HCT116 (cell line): ENCODE data around the gene AFAP1L2. TPM values are rescaled to one million over a fixed set of nuclear protein-coding genes. Genes with fewer than 3 reads are reported as not detected.

Experiments used
- ATAC-seq: fragments of 200-7000 bp; cut with Tn5 transposase; 2 replicates; pipeline ENCODE4 v1.9.1; 2020; ENCODE audit warnings: mild to moderate bottlenecking, moderate library complexity
- BruUV-seq: library from RNA; stranded (reverse); fragments of 400-500 nt; replicated peaks from 2 replicates; lab custom pipeline; 2021; lab: Mats Ljungman, UMichigan
- CTCF ChIA-PET: fragments of 300-600 bp; sonication (Branson Sonifier 250); formaldehyde crosslinking; loops from one replicate; lab custom pipeline; 2021; ENCODE audit warnings: antibody characterized with exemption; lab: Charles Lee
- POLR2A ChIA-PET: fragments of 300-600, 350-600 bp; sonication (Branson Sonifier 250); formaldehyde crosslinking; loops from one replicate; lab custom pipeline; 2021; ENCODE audit warnings: antibody characterized with exemption; lab: Charles Lee
- RAD21 ChIA-PET, 2 experiments: fragments of 300-600 bp; sonication (Branson Sonifier 250); formaldehyde crosslinking; loops; one replicate each; lab custom pipeline; 2023; ENCODE audit warnings: low total read pairs in 2 of 2; ENCODE audit not compliant: uncharacterized antibody in 2 of 2, unreplicated experiment in 2 of 2, low non-redundant PET in 1 of 2; lab: Charles Lee
- DNase-seq: peaks from one replicate; pipeline ENCODE4 v3.0.0-alpha.2; 2010; ENCODE audit warnings: low read depth, low spot score
- H2AFZ ChIP-seq: fragments of 200-600 bp; shearing (Covaris generic), sonication (generic); 2 replicates; pipeline ENCODE4 v1.6.1; 2017; ENCODE audit warnings: low read depth, mixed run types, mixed read lengths, antibody characterized with exemption, low read length; ENCODE audit not compliant: poor library complexity, severe bottlenecking
- H3K27ac ChIP-seq: 2 replicates; pipeline ENCODE4 v1.5.1; 2012; ENCODE audit warnings: low read depth, low read length
- H3K27me3 ChIP-seq: fragments of 200-600 bp; sonication (generic); 2 replicates; pipeline ENCODE4 v1.6.1; 2016; ENCODE audit warnings: mixed run types, low read length, mixed read lengths; ENCODE audit not compliant: insufficient read depth
- H3K36me3 ChIP-seq, 2 experiments: fragments of 200-500 bp in 1 of 2; fragments of 200-600 bp in 1 of 2; sonication (Bioruptor generic) in 1 of 2; sonication (generic) in 1 of 2; 2 replicates each; pipeline versions ENCODE4 v1.5.1 to v1.6.1; 2014 to 2016; ENCODE audit warnings: low read length in 2 of 2, inconsistent platforms in 1 of 2, mixed read lengths in 1 of 2, mixed run types in 1 of 2; ENCODE audit not compliant: insufficient read depth in 2 of 2, control insufficient read depth in 1 of 2
- H3K4me1 ChIP-seq, 2 experiments: fragments of 200-600 bp in 1 of 2; sonication (generic) in 1 of 2; 2 replicates each; pipeline versions ENCODE4 v1.5.1 to v1.6.1; 2012 to 2017; ENCODE audit warnings: low read length in 2 of 2, inconsistent platforms in 1 of 2, mild to moderate bottlenecking in 1 of 2, mixed read lengths in 1 of 2, mixed run types in 1 of 2, moderate library complexity in 1 of 2; ENCODE audit not compliant: insufficient read depth in 2 of 2, control insufficient read depth in 1 of 2
- H3K4me2 ChIP-seq: fragments of 200-600 bp; sonication (generic); 2 replicates; pipeline ENCODE4 v1.6.1; 2017; ENCODE audit warnings: mixed run types, low read length, mixed read lengths
- H3K4me3 ChIP-seq, 2 experiments: fragments of 200-600 bp in 1 of 2; sonication (generic) in 1 of 2; replicated peaks in 1 of 2; 2 replicates each; pipeline ENCODE4 v1.5.1; 2011 to 2016; ENCODE audit warnings: low read length in 2 of 2, control low read depth in 1 of 2, low read depth in 1 of 2, mild to moderate bottlenecking in 1 of 2, mixed read lengths in 1 of 2, mixed run types in 1 of 2
- H3K79me2 ChIP-seq: fragments of 200-600 bp; sonication (generic); 2 replicates; pipeline ENCODE4 v1.6.1; 2017; ENCODE audit warnings: mild to moderate bottlenecking, mixed run types, low read length, moderate library complexity, mixed read lengths; ENCODE audit not compliant: insufficient read depth
- H3K9ac ChIP-seq: fragments of 200-600 bp; sonication (generic); 2 replicates; pipeline ENCODE4 v1.6.1; 2016; ENCODE audit warnings: low read length, mixed read lengths
- H3K9me2 ChIP-seq: fragments of 200-600 bp; sonication (generic), shearing (Covaris generic); 2 replicates; pipeline ENCODE4 v1.6.1; 2017; ENCODE audit warnings: mixed run types, mild to moderate bottlenecking, moderate library complexity; ENCODE audit not compliant: insufficient read depth
- H3K9me3 ChIP-seq, 2 experiments: fragments of 200-500 bp in 1 of 2; fragments of 200-600 bp in 1 of 2; sonication (Bioruptor generic) in 1 of 2; sonication (generic) in 1 of 2; 2 replicates each; pipeline ENCODE4 v1.6.1; 2014 to 2017; ENCODE audit warnings: low read length in 2 of 2, mixed read lengths in 2 of 2, inconsistent platforms in 1 of 2, low read depth in 1 of 2, mild to moderate bottlenecking in 1 of 2, mixed run types in 1 of 2, moderate library complexity in 1 of 2; ENCODE audit not compliant: control insufficient read depth in 1 of 2, insufficient read depth in 1 of 2
- H4K20me1 ChIP-seq: fragments of 200-600 bp; sonication (generic), shearing (Covaris generic); 2 replicates; pipeline ENCODE4 v1.6.1; 2017; ENCODE audit warnings: mixed run types, mild to moderate bottlenecking, moderate library complexity; ENCODE audit not compliant: insufficient read depth
- ATF3 ChIP-seq: IDR thresholded peaks from 2 replicates; pipeline ENCODE4 v1.6.1; 2012
- CEBPB ChIP-seq: IDR thresholded peaks from 2 replicates; pipeline ENCODE4 v1.6.1; 2012; ENCODE audit warnings: low read depth
- EGR1 ChIP-seq: IDR thresholded peaks from 2 replicates; pipeline ENCODE4 v1.6.1; 2012; ENCODE audit warnings: low read depth
- EZH2 ChIP-seq: fragments of 200-600 bp; sonication (generic); IDR thresholded peaks from 2 replicates; pipeline ENCODE4 v1.6.1; 2017; ENCODE audit warnings: antibody characterized with exemption, mixed run types
- EZH2phosphoT487 ChIP-seq: fragments of 200-600 bp; IDR thresholded peaks from 2 replicates; pipeline ENCODE4 v1.6.1; 2018; ENCODE audit warnings: antibody characterized with exemption, borderline replicate concordance
- POLR2A ChIP-seq: IDR thresholded peaks from 2 replicates; pipeline ENCODE4 v1.7.0; 2011; ENCODE audit warnings: borderline replicate concordance; ENCODE audit not compliant: insufficient read depth, insufficient read length; ENCODE audit errors: extremely low read depth
- POLR2AphosphoS5 ChIP-seq: IDR thresholded peaks from 2 replicates; pipeline ENCODE4 v1.6.1; 2011; ENCODE audit warnings: mild to moderate bottlenecking, low read depth, low read length, moderate library complexity
- REST ChIP-seq: IDR thresholded peaks from 2 replicates; pipeline ENCODE4 v1.6.1; 2012; ENCODE audit warnings: low read depth
- SRF ChIP-seq: IDR thresholded peaks from 2 replicates; pipeline ENCODE4 v1.6.1; 2012; ENCODE audit warnings: low read depth
- TCF7L2 ChIP-seq: IDR thresholded peaks from 2 replicates; pipeline ENCODE4 v1.7.0; 2011; ENCODE audit warnings: borderline replicate concordance, inconsistent platforms; ENCODE audit not compliant: insufficient read depth, insufficient read length; ENCODE audit errors: extremely low read depth
- YY1 ChIP-seq: IDR thresholded peaks from 2 replicates; pipeline ENCODE4 v1.6.1; 2011; ENCODE audit warnings: low read length, low read depth, moderate library complexity, mild to moderate bottlenecking; ENCODE audit not compliant: insufficient replicate concordance; ENCODE audit errors: extremely low read depth
- ZBTB33 ChIP-seq: IDR thresholded peaks from 2 replicates; pipeline ENCODE4 v1.6.1; 2011; ENCODE audit warnings: mild to moderate bottlenecking, low read length, moderate library complexity; ENCODE audit not compliant: insufficient replicate concordance; ENCODE audit errors: extremely low read depth
- ZNF274 ChIP-seq: fragments of 200-500 bp; sonication (Bioruptor generic); IDR thresholded peaks from 2 replicates; pipeline ENCODE4 v1.6.1; 2014; ENCODE audit warnings: mild to moderate bottlenecking, low read depth, low read length, inconsistent platforms
- intact Hi-C: fragments of 100-400 bp; cut with micrococcal nuclease; formaldehyde crosslinking; loops from 2 replicates; pipeline ENCODE4 v1.10.0; 2022
- total RNA-seq: library from RNA; stranded (reverse); gene quantifications from one replicate; pipeline ENCODE4 v1.2.1, GENCODE V29; 2021; ENCODE audit not compliant: unreplicated experiment

AFAP1L2 gene
- total RNA-seq, 1 experiment from 2014 or later = 0.93 TPM

- H3K36me3 ChIP-seq = no peaks in the 10 kb centered on the region
- no peak overlapping the region for H3K27ac ChIP-seq
- no TSS peak for BruUV-seq
- H3K4me3 ChIP-seq = no peak overlapping the region
- ChIA-PET CTCF (no interaction called here), POLR2A (no interaction called here), RAD21 (no interaction called here)
- ATAC-seq (no peak), DNase-seq (no peak)
- no peak overlapping the region for H2AFZ ChIP-seq
- no peaks in the 10 kb centered on the region for H4K20me1 ChIP-seq
- intact Hi-C loops = no loop called here
- H3K9ac ChIP-seq = no peak overlapping the region
- H3K4me1 ChIP-seq = no peaks in the 10 kb centered on the region
- no peak overlapping the region for H3K4me2 ChIP-seq
- H3K9me3 ChIP-seq = peaks cover 18% of the 10 kb centered on the region in 2 experiments; a peak in 3 of 4 replicates
- H3K79me2 ChIP-seq = no peaks in the 10 kb centered on the region
- no peaks in the 10 kb centered on the region for H3K27me3 ChIP-seq
- H3K9me2 ChIP-seq = no peaks in the 10 kb centered on the region
- no peak for TF ChIP-seq EZH2phosphoT487
These were observed 109.8 kb downstream of the AFAP1L2 start for GRCh38 chr10:114294549-114294948.

GRCh38 chr10:114293075-114293474, 111.2 kb downstream of the AFAP1L2 start:
- Histone ChIP-seq H3K4me1 (no peaks in the 10 kb centered on the region), H3K36me3 (no peaks in the 10 kb centered on the region), H3K79me2 (no peaks in the 10 kb centered on the region), H2AFZ (no peak overlapping the region), H3K9ac (no peak overlapping the region), H4K20me1 (no peaks in the 10 kb centered on the region), H3K27me3 (no peaks in the 10 kb centered on the region), H3K4me2 (no peak overlapping the region), H3K9me2 (no peaks in the 10 kb centered on the region), H3K4me3 (no peak overlapping the region), H3K27ac (no peak overlapping the region), H3K9me3 (peaks cover 18% of the 10 kb centered on the region in 2 experiments; a peak in 3 of 4 replicates)
- POLR2A ChIA-PET = no interaction called here
- intact Hi-C loops = no loop called here
- CTCF ChIA-PET = interaction anchor here (1.4 kb wide), 1 partner anchor 11 kb away, joined by 6 read pairs; no protein-coding TSS in a partner anchor
- ATAC-seq (no peak), DNase-seq (no peak)
- RAD21 ChIA-PET = no interaction called here
- BruUV-seq = no TSS peak
- TF ChIP-seq ZNF274 (no peak), POLR2A (no peak), SRF (no peak), EGR1 (no peak), TCF7L2 (no peak), POLR2AphosphoS5 (no peak), YY1 (no peak), CEBPB (no peak), EZH2 (no peak), REST (no peak), ZBTB33 (no peak), ATF3 (no peak)
